Measurements from ENCODE around the gene ROMO1.

GRCh38 chr20:35734777-35735649, 35.8 kb downstream of the ROMO1 start:
- no peak for TF ChIP-seq EZH2 (IDR thresholded peaks at IDR 0.05; ENCODE audit: borderline replicate concordance)
- TF ChIP-seq CTCF (IDR thresholded peaks at IDR 0.05; ENCODE audit: poor library complexity) = no peak
